Mammary epithelial cell (primary cell): ENCODE results near the gene HHAT.

Experiments used
- CTCF ChIP-seq, 2 donors: IDR thresholded peaks in 1 of 2; conservative IDR thresholded peaks in 1 of 2; 2 replicates each; pipeline ENCODE4 v1.5.1; 2011 to 2012; ENCODE audit warnings: inconsistent platforms in 2 of 2, low read length in 2 of 2, mild to moderate bottlenecking in 2 of 2, control low read depth in 1 of 2, low read depth in 1 of 2; ENCODE audit not compliant: insufficient read depth in 1 of 2; ENCODE audit errors: extremely low read depth in 1 of 2
- EZH2 ChIP-seq: IDR thresholded peaks from 2 replicates; pipeline ENCODE4 v1.6.1; 2012; ENCODE audit warnings: low read length, inconsistent platforms, borderline replicate concordance

GRCh38 chr1:210616356-210616755 is 287.7 kb downstream of the HHAT start:
- TF ChIP-seq CTCF (conservative IDR thresholded peaks at IDR 0.05 in 1 of 2, IDR thresholded peaks at IDR 0.05 in 1 of 2; ENCODE audit: extremely low read depth in 1 of 2, insufficient read depth in 1 of 2, low read depth in 1 of 2, low read length in 2 of 2), result no peak
- no peak for TF ChIP-seq EZH2
